Chondrocyte (in vitro differentiated cells): ENCODE measurements around the gene SUSD6. TPM values are rescaled to one million over a fixed set of nuclear protein-coding genes. Genes with fewer than 3 reads are reported as not detected.
A peak's percentile ranks its signal among the peaks of the same experiment; 100 is the strongest.
"Not testable (repeated sequence)": the region's sequence is repeated elsewhere in the genome, so short reads cannot be mapped to it uniquely, and the experiment has no call there.

Experiments used
- DNase-seq: peaks from one replicate; pipeline ENCODE4 v3.0.0; 2021; ENCODE audit warnings: mixed read lengths, low spot score
- H3K27ac Mint-ChIP-seq: one replicate; pipeline ENCODE4 v1.8.0; 2021; ENCODE audit warnings: mild to moderate bottlenecking, moderate library complexity, mixed read lengths; ENCODE audit not compliant: unreplicated experiment
- H3K27me3 Mint-ChIP-seq: 2 replicates; pipeline ENCODE4 v1.8.0; 2021; ENCODE audit warnings: low read depth, mixed read lengths
- H3K36me3 Mint-ChIP-seq: 2 replicates; pipeline ENCODE4 v1.8.0; 2021; ENCODE audit warnings: low read depth, mixed read lengths
- H3K4me1 Mint-ChIP-seq: 2 replicates; pipeline ENCODE4 v1.8.0; 2021; ENCODE audit warnings: low read depth, mild to moderate bottlenecking, mixed read lengths
- H3K4me3 Mint-ChIP-seq: one replicate; pipeline ENCODE4 v1.8.0; 2021; ENCODE audit warnings: mild to moderate bottlenecking, moderate library complexity, mixed read lengths; ENCODE audit not compliant: unreplicated experiment
- H3K9me3 Mint-ChIP-seq: 2 replicates; pipeline ENCODE4 v1.8.0; 2021; ENCODE audit warnings: low read depth, mixed read lengths
- total RNA-seq: library from RNA; stranded (reverse); gene quantifications from 3 replicates; pipeline ENCODE4 v1.2.1, GENCODE V29; 2021
- TF ChIP-seq, protein P1 (sequence below): fragments of 200-600 bp; sonication (generic); IDR thresholded peaks from 2 replicates; pipeline ENCODE4 v1.5.0; 2021; ENCODE audit warnings: antibody characterized with exemption, mild to moderate bottlenecking, moderate library complexity

The SUSD6 gene
- total RNA-seq, 1 donor from 2014 or later: 49.3 TPM

DNA sequence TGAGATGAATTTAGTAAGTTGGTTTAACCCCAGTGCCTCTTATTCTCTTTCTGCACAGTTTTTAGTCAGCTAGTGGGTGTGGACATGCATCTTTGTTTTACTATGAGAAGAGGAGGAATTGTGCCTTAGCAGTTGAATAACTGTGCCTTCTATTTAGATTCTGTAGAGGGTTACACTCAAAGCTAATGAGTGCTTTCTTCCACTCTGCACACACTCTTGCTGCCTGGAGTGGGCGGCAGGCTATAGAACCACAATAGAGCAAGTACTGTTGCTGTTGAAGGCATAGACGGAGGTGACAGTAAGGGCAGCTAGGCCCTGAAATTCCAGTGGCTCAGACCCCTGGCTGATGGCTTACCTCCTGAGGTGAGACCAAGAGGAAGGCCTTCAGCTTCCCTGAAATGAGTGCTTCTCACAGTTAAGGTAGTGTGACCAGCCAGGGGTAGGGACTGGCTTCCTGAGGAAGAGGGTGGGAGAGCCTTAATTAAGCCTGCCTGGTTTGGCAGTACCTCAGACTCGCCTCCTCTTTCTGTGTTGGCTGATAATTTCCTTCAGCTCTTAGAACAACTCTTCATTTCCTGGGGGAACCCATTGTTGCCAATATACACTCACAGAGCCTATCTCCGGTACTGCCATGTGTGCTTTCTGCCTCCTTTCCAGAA lies 24.7 kb downstream of the SUSD6 start:
- peaks cover 83% of the 10 kb centered on the region for H3K4me1 Mint-ChIP-seq
- peaks cover 3% of the 10 kb centered on the region for H3K9me3 Mint-ChIP-seq
- H3K27ac Mint-ChIP-seq: peak overlapping the region; percentile 72
- TF ChIP-seq, protein P1, sequence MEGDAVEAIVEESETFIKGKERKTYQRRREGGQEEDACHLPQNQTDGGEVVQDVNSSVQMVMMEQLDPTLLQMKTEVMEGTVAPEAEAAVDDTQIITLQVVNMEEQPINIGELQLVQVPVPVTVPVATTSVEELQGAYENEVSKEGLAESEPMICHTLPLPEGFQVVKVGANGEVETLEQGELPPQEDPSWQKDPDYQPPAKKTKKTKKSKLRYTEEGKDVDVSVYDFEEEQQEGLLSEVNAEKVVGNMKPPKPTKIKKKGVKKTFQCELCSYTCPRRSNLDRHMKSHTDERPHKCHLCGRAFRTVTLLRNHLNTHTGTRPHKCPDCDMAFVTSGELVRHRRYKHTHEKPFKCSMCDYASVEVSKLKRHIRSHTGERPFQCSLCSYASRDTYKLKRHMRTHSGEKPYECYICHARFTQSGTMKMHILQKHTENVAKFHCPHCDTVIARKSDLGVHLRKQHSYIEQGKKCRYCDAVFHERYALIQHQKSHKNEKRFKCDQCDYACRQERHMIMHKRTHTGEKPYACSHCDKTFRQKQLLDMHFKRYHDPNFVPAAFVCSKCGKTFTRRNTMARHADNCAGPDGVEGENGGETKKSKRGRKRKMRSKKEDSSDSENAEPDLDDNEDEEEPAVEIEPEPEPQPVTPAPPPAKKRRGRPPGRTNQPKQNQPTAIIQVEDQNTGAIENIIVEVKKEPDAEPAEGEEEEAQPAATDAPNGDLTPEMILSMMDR: no peak
- no peak for DNase-seq
- H3K4me3 Mint-ChIP-seq: no peak overlapping the region
- H3K27me3 Mint-ChIP-seq: no peaks in the 10 kb centered on the region
- peaks cover 2% of the 10 kb centered on the region for H3K36me3 Mint-ChIP-seq

DNA sequence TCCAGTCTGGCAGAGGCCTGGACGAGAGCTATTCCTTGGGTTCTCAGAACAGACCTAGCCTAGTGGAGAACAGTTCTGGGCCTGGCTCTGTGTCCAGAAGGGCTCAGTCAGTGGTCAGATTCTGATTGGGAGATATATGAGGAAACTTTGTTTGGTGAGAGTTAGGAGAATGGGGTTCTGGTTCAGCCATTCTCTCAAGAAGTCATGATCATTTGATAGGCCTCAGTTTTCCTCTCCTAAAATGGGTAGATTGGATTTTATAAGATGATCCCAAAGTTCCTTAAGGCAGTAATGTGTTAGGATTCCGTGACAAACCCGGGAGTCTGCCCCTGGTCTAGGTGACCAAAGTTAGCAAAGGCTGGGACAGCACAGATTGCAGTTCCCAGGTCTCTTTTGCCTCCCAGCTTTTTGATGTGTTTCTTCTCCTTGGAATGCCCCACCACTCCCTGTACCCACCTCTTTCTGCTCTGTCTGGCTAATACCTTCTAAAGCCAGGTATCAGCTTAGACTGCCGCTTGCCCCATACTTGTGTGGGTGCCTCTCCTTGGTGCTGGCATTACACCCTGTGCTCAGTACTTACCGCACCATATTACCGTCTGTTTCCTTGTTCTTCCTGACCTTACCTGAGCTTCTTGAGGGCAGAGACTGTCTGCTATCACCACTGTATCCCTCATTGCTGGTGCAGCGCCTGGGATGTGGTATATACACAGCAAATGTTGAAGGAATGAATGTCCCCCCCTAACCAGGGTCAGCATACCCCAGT lies 25.5 kb downstream of the SUSD6 start:
- Mint-ChIP-seq H3K4me3 (no peak overlapping the region), H3K27ac (peak overlapping the region; percentile 72)

DNA sequence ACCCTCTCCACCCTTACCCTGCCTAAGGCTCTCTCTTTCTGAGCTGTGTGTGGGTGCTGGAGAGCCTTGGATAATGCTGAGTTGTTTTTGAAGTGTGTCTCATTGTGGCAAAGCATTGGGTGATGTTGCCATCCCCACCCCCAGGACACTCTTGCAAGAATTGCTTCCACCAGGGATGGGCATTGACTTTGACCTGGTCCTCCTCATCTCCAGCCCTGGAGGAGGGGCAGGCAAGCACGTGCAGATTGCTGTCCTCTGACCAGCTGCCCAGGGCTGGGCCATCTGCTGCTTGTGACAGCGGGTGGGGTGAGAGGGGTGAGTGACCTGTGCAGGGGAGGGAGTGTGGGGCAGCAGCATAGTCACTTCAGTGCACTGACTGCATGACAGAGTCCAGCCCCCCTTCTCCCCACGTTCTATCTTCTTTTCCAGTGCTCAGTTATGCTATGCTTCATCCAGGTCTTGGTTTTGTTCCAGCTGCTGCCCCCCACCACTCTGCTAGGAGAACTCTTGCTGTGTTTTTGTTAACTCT lies 26.2 kb downstream of the SUSD6 start:
- DNase-seq: no peak
- TF ChIP-seq, protein P1: no peak
- Mint-ChIP-seq H3K36me3 (peaks cover 7% of the 10 kb centered on the region), H3K9me3 (peaks cover 13% of the 10 kb centered on the region), H3K4me1 (peaks cover 73% of the 10 kb centered on the region), H3K27me3 (no peaks in the 10 kb centered on the region), H3K27ac (peak overlapping the region; percentile 68), H3K4me3 (no peak overlapping the region)

More for the DNA sequence above, 25.5 kb downstream of the SUSD6 start:
- Mint-ChIP-seq H3K27me3 (no peaks in the 10 kb centered on the region), H3K36me3 (peaks cover 4% of the 10 kb centered on the region), H3K9me3 (peaks cover 9% of the 10 kb centered on the region), H3K4me1 (peaks cover 76% of the 10 kb centered on the region)
- TF ChIP-seq, protein P1: no peak
- DNase-seq: no peak

DNA sequence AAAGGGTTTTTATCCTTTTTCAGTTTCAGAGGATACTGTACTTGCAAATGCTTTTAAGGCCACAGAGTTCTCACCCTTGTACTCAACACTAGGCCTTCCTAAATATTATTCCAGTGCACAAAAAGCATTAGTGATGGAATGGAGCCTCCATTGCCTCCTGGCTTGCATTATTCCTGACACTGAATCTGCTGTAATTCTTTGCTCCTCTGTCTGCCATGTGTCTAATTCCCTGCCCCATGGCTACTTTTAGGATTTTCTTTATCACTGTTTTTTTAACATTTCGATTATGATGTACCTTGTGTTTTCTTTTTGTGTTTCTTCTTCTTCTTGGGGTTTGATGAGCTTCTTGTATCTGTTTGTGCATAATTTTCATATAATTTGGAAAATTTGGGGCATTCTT lies 29.5 kb downstream of the SUSD6 start:
- Mint-ChIP-seq H3K36me3 (peaks cover 7% of the 10 kb centered on the region), H3K4me3 (no peak overlapping the region), H3K4me1 (peaks cover 63% of the 10 kb centered on the region), H3K27ac (no peak overlapping the region), H3K9me3 (peaks cover 13% of the 10 kb centered on the region), H3K27me3 (no peaks in the 10 kb centered on the region)
- DNase-seq: no peak
- TF ChIP-seq, protein P1: no peak

DNA sequence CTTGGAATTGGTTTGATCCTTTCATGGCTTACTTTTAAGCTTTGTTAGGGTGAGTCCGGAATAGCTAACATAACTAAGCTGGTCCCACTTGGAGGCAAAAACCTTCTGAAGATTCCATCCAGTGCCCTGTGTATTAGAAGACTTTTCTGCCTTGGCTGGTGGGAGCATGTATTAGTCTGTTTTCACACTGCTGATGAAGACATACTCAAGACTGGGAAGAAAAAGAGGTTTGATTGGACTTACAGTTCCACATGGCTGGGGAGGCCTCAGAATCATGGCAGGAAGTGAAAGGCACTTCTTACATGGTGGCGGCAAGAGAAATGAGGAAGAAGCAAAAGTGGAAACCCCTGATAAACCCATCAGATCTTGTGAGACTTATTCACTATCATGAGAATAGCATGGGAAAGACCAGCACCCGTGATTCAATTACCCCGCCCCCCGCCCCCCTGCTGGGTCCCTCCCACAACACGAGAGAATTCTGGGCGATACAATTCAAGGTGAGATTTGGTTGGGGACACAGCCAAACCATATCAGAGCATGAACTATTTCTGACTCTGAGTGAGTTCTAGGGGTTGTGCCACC lies 30.9 kb downstream of the SUSD6 start:
- H3K27ac Mint-ChIP-seq, H3K36me3 Mint-ChIP-seq, H3K27me3 Mint-ChIP-seq, H3K4me3 Mint-ChIP-seq, DNase-seq: not testable (repeated sequence)
- peaks cover 58% of the 10 kb centered on the region for H3K4me1 Mint-ChIP-seq
- H3K9me3 Mint-ChIP-seq: peaks cover 13% of the 10 kb centered on the region
